Osteoblast (primary cell): ENCODE results near the gene C11orf68. TPM values are rescaled to one million over a fixed set of nuclear protein-coding genes. Genes with fewer than 3 reads are reported as not detected.

Experiments used
- DNase-seq: peaks from one replicate; pipeline ENCODE4 v3.0.0; 2011; ENCODE audit warnings: low spot score, mixed read lengths; ENCODE audit not compliant: insufficient read length; ENCODE audit errors: missing footprints
- H2AFZ ChIP-seq: 2 replicates; pipeline ENCODE4 v1.6.0; 2011; ENCODE audit warnings: mild to moderate bottlenecking, low read length
- H3K27ac ChIP-seq: 2 replicates; pipeline ENCODE4 v1.5.1; 2011; ENCODE audit warnings: mild to moderate bottlenecking, low read depth, low read length, moderate library complexity
- H3K27me3 ChIP-seq: 2 replicates; pipeline ENCODE4 v1.6.0; 2012; ENCODE audit warnings: mild to moderate bottlenecking, control low read depth, inconsistent platforms, low read length, moderate library complexity; ENCODE audit not compliant: insufficient read depth
- H3K36me3 ChIP-seq: 2 replicates; pipeline ENCODE4 v1.5.1; 2011; ENCODE audit warnings: mild to moderate bottlenecking, low read length, control low read depth, moderate library complexity; ENCODE audit not compliant: insufficient read depth
- H3K4me1 ChIP-seq: 2 replicates; pipeline ENCODE4 v1.5.1; 2011; ENCODE audit warnings: mild to moderate bottlenecking, low read length, control low read depth, moderate library complexity; ENCODE audit not compliant: insufficient read depth
- H3K4me2 ChIP-seq: 2 replicates; pipeline ENCODE4 v1.6.0; 2011; ENCODE audit warnings: mild to moderate bottlenecking, low read length; ENCODE audit not compliant: insufficient read depth
- H3K4me3 ChIP-seq: fragments of 200-600 bp; sonication (generic); 3 replicates; pipeline ENCODE4 v1.5.1; 2012; ENCODE audit warnings: mild to moderate bottlenecking, low read length, inconsistent platforms; ENCODE audit not compliant: insufficient read depth
- H3K79me2 ChIP-seq: 2 replicates; pipeline ENCODE4 v1.6.0; 2012; ENCODE audit warnings: mild to moderate bottlenecking, low read length, control low read depth, inconsistent platforms; ENCODE audit not compliant: insufficient read depth
- H3K9me3 ChIP-seq: 2 replicates; pipeline ENCODE4 v1.5.1; 2011; ENCODE audit warnings: low read depth, low read length, control low read depth
- H4K20me1 ChIP-seq: 2 replicates; pipeline ENCODE4 v1.6.0; 2012; ENCODE audit warnings: mild to moderate bottlenecking, low read length, control low read depth; ENCODE audit not compliant: insufficient read depth
- total RNA-seq: library from RNA; depleted of rRNA; stranded (reverse); fragments of >200 nt; gene quantifications from 2 replicates; pipeline ENCODE4 v1.2.3, GENCODE V29; 2012
- TF ChIP-seq, protein P1 (sequence below): IDR thresholded peaks from 2 replicates; pipeline ENCODE4 v1.5.1; 2011; ENCODE audit warnings: mild to moderate bottlenecking, low read depth, low read length, moderate library complexity; ENCODE audit errors: extremely low read depth

Gene C11orf68
- total RNA-seq, 1 donor = 32.9 TPM

DNA sequence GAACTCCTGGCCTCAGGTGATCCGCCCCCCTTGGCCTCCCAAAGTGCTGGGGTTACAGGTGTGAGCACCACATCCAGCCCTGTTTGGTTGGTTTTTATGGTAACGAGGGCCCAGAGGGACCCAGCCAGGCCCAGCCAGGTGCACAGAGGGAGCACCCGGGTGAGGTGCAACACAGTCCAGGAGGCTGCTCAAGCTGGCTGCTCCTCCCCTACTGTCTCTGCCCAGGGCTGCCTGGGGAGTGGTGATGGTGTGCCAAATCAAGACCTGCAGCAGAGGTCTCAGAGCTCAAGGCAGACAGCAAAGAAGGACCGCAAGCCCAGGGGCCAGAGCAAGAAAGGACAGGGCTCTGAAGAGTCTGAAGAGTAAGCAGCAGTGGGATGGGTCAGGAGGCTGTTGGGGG, 27.8 kb upstream of the C11orf68 start:
- no peak overlapping the region for H2AFZ ChIP-seq
- TF ChIP-seq, protein P1, sequence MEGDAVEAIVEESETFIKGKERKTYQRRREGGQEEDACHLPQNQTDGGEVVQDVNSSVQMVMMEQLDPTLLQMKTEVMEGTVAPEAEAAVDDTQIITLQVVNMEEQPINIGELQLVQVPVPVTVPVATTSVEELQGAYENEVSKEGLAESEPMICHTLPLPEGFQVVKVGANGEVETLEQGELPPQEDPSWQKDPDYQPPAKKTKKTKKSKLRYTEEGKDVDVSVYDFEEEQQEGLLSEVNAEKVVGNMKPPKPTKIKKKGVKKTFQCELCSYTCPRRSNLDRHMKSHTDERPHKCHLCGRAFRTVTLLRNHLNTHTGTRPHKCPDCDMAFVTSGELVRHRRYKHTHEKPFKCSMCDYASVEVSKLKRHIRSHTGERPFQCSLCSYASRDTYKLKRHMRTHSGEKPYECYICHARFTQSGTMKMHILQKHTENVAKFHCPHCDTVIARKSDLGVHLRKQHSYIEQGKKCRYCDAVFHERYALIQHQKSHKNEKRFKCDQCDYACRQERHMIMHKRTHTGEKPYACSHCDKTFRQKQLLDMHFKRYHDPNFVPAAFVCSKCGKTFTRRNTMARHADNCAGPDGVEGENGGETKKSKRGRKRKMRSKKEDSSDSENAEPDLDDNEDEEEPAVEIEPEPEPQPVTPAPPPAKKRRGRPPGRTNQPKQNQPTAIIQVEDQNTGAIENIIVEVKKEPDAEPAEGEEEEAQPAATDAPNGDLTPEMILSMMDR = no peak

DNA sequence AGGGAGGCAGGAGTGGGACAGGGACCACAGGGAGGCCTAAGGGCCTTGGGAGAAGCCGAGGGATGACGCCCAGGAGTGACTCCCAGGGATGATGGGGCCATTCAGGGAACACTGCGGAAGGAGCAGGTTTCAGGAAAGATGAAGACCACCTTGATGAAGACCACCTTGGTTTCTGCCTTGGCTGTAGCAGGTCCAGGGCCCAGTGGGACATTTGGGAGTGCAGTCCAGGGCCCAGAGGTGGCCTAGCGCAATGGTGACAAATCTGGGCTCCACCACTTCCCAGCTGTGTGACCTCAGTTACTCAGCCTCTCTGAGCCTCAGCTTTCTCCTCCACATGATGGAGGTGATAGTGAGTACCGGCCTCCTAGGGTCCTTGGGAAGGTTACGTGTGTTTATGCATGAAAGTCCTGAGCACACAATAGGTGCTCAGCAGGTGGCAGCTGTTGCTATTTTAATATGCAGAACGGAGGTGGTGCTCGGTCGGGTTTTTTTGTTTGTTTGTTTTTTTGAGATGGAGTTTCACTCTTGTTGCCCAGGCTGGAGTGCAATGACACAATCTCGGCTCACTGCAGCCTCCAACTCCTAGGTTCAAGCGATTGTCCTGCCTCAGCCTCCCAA, 27.2 kb upstream of the C11orf68 start:
- H3K27ac ChIP-seq = no peak overlapping the region
- no peaks in the 10 kb centered on the region for H3K9me3 ChIP-seq
- no peaks in the 10 kb centered on the region for H3K79me2 ChIP-seq
- TF ChIP-seq, protein P1 = no peak
- peak; percentile 57 for DNase-seq
- no peaks in the 10 kb centered on the region for H3K36me3 ChIP-seq
- H3K4me2 ChIP-seq = no peak overlapping the region
- H4K20me1 ChIP-seq = no peaks in the 10 kb centered on the region
- H2AFZ ChIP-seq = no peak overlapping the region
- no peaks in the 10 kb centered on the region for H3K27me3 ChIP-seq
- no peak overlapping the region for H3K4me3 ChIP-seq
- H3K4me1 ChIP-seq = peaks cover 11% of the 10 kb centered on the region

More for the DNA sequence above, 27.8 kb upstream of the C11orf68 start:
- Histone ChIP-seq H3K27me3 (no peaks in the 10 kb centered on the region), H3K79me2 (no peaks in the 10 kb centered on the region), H3K27ac (no peak overlapping the region), H3K9me3 (no peaks in the 10 kb centered on the region), H3K4me1 (peaks cover 7% of the 10 kb centered on the region), H3K4me2 (no peak overlapping the region), H4K20me1 (no peaks in the 10 kb centered on the region), H3K36me3 (no peaks in the 10 kb centered on the region), H3K4me3 (no peak overlapping the region)
- DNase-seq = peak; percentile 21

DNA sequence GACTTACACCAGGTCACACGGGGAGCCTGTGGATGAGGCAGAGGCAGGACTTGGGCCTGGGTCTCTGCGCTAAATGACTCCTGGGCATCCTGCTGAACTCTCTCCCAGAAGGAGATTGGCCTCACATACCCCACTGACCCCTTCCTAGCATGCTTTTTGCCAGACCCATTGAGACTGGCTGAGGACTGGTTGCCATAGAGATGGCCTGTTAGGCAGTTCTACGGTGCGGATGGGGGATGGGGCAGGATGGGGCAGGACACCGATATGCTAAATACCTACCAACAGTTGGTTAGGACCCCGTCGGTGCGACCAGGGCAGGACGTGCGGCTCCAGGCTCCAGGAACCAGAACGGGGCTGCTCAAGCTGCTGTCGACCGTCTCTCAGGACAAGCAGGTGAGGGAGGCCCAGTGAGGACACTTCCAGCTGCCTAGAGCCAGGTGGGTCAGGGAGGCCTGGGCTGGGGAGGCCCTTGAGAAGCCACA, 26.6 kb upstream of the C11orf68 start, which contains the start of gene TSGA10IP:
TSGA10IP (plus strand) TSS at position 51 of the 482 bp plus-strand sequence; CDS start at position 247, 196 bp downstream.
- Histone ChIP-seq H4K20me1 (no peaks in the 10 kb centered on the region), H3K79me2 (no peaks in the 10 kb centered on the region), H3K27me3 (no peaks in the 10 kb centered on the region), H3K9me3 (no peaks in the 10 kb centered on the region), H3K27ac (no peak within 1 kb of the TSS), H3K36me3 (no peaks in the 10 kb centered on the region), H3K4me1 (peaks cover 17% of the 10 kb centered on the region), H3K4me3 (no peak within 1 kb of the TSS), H2AFZ (peak within 1 kb of the TSS; percentile 70), H3K4me2 (no peak within 1 kb of the TSS)
- DNase-seq = peak; percentile 73
- TF ChIP-seq, protein P1 = no peak

DNA sequence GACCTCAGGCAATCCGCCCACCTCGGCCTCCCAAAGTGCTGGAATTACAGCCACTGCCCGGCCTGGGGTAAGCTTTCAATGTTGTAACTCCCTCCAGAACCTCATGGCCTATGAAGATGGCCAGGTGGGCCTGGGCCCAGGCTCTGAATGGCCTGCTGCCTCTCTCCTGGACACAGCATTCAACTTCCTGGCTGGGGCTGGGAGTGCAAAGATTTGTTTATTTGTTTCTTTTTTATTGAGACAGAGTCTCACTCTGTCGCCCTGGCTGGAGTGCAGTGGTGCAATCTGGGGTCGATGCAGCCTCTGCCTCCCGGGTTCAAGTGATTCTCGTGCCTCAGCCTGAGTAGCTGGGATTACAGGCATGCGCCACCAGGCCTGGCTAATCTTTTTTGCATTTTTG, 25.9 kb upstream of the C11orf68 start:
- H2AFZ ChIP-seq = peak overlapping the region; percentile 47
- DNase-seq = peak; percentile 64
- H3K4me2 ChIP-seq = no peak overlapping the region
- TF ChIP-seq, protein P1 = no peak
- H3K27me3 ChIP-seq = no peaks in the 10 kb centered on the region
- H3K4me3 ChIP-seq = no peak overlapping the region
- no peaks in the 10 kb centered on the region for H3K36me3 ChIP-seq
- peaks cover 20% of the 10 kb centered on the region for H3K4me1 ChIP-seq
- no peaks in the 10 kb centered on the region for H3K79me2 ChIP-seq
- H3K27ac ChIP-seq = no peak overlapping the region
- H4K20me1 ChIP-seq = no peaks in the 10 kb centered on the region
- H3K9me3 ChIP-seq = no peaks in the 10 kb centered on the region
